Neural cell (in vitro differentiated cells): Measurements from ENCODE around the gene FA2H. TPM values are rescaled to one million over a fixed set of nuclear protein-coding genes. Genes with fewer than 3 reads are reported as not detected.
"Not testable (repeated sequence)": the region's sequence is repeated elsewhere in the genome, so short reads cannot be mapped to it uniquely, and the experiment has no call there.

Experiments used
- H2AFZ ChIP-seq: fragments of 200-600, 300-800 bp; sonication (generic), shearing (Covaris generic); 2 replicates; pipeline ENCODE4 v1.6.0; 2014; ENCODE audit warnings: low read depth, mild to moderate bottlenecking, antibody characterized with exemption, low read length, moderate library complexity
- H3F3A ChIP-seq: fragments of 200-600 bp; shearing (Covaris generic); 2 replicates; pipeline ENCODE4 v1.6.1; 2016; ENCODE audit warnings: mild to moderate bottlenecking, moderate library complexity, mixed read lengths, antibody characterized with exemption, low read length; ENCODE audit not compliant: insufficient read depth, poor library complexity, severe bottlenecking
- H3K27ac ChIP-seq: fragments of 200-600, 300-800 bp; sonication (generic), shearing (Covaris generic); 2 replicates; pipeline ENCODE4 v1.5.1; 2014; ENCODE audit warnings: mild to moderate bottlenecking, low read length, moderate library complexity
- H3K27me3 ChIP-seq: fragments of 300-800, 200-600 bp; sonication (generic), shearing (Covaris generic); 2 replicates; pipeline ENCODE4 v1.6.0; 2014; ENCODE audit warnings: mild to moderate bottlenecking, low read depth, low read length, moderate library complexity; ENCODE audit not compliant: insufficient read depth
- H3K36me3 ChIP-seq: fragments of 300-800, 200-600 bp; sonication (generic), shearing (Covaris generic); 2 replicates; pipeline ENCODE4 v1.5.1; 2014; ENCODE audit warnings: mild to moderate bottlenecking, antibody characterized with exemption, low read length, moderate library complexity; ENCODE audit not compliant: insufficient read depth
- H3K4me2 ChIP-seq: fragments of 300-800, 200-600 bp; sonication (generic), shearing (Covaris generic); 2 replicates; pipeline ENCODE4 v1.6.0; 2014; ENCODE audit warnings: mild to moderate bottlenecking, low read length
- H3K4me3 ChIP-seq: fragments of 300-800, 200-600 bp; sonication (generic), shearing (Covaris generic); 2 replicates; pipeline ENCODE4 v1.5.1; 2014; ENCODE audit warnings: mild to moderate bottlenecking, low read length, moderate library complexity
- H3K79me2 ChIP-seq: fragments of 200-600 bp; shearing (Covaris generic); replicated peaks from 2 replicates; pipeline ENCODE4 v1.6.0; 2014; ENCODE audit warnings: mild to moderate bottlenecking, low read length, moderate library complexity; ENCODE audit not compliant: insufficient read depth
- H3K9ac ChIP-seq: fragments of 300-800, 200-600 bp; sonication (generic), shearing (Covaris generic); 2 replicates; pipeline ENCODE4 v1.6.1; 2016; ENCODE audit warnings: mild to moderate bottlenecking, low read length, mixed read lengths
- H3K9me2 ChIP-seq: fragments of 200-600 bp; shearing (Covaris generic); 2 replicates; pipeline ENCODE4 v1.6.1; 2016; ENCODE audit warnings: mild to moderate bottlenecking, low read length, mixed read lengths; ENCODE audit not compliant: insufficient read depth
- H3K9me3 ChIP-seq: fragments of 200-600, 300-800 bp; sonication (generic), shearing (Covaris generic); 2 replicates; pipeline ENCODE4 v1.6.1; 2016; ENCODE audit warnings: mild to moderate bottlenecking, mixed run types, low read length, moderate library complexity, mixed read lengths
- H4K20me1 ChIP-seq: fragments of 200-600 bp; shearing (Covaris generic); 2 replicates; pipeline ENCODE4 v1.6.1; 2016; ENCODE audit warnings: mild to moderate bottlenecking, mixed run types; ENCODE audit not compliant: insufficient read depth
- CTCF ChIP-seq: fragments of 450-650 bp; IDR thresholded peaks from 2 replicates; pipeline ENCODE4 v1.5.1; 2014; ENCODE audit warnings: antibody characterized with exemption, mild to moderate bottlenecking, moderate library complexity; ENCODE audit not compliant: poor library complexity, severe bottlenecking
- EP300 ChIP-seq: fragments of 450-650 bp; conservative IDR thresholded peaks from 2 replicates; pipeline ENCODE4 v1.6.1; 2014; ENCODE audit warnings: antibody characterized with exemption, mild to moderate bottlenecking, moderate library complexity; ENCODE audit not compliant: poor library complexity, severe bottlenecking
- EZH2 ChIP-seq: fragments of 200-600, 300-800 bp; shearing (Covaris generic), sonication (generic); IDR thresholded peaks from 2 replicates; pipeline ENCODE4 v1.6.1; 2014; ENCODE audit warnings: antibody characterized with exemption, low read length, borderline replicate concordance, mild to moderate bottlenecking; ENCODE audit not compliant: insufficient read depth, poor library complexity, severe bottlenecking
- MXI1 ChIP-seq: fragments of 450-650 bp; conservative IDR thresholded peaks from 2 replicates; pipeline ENCODE4 v1.6.1; 2014; ENCODE audit warnings: antibody characterized with exemption, mild to moderate bottlenecking; ENCODE audit not compliant: poor library complexity, severe bottlenecking
- POLR2AphosphoS5 ChIP-seq: IDR thresholded peaks from 2 replicates; pipeline ENCODE4 v1.6.1; 2012
- RAD21 ChIP-seq: fragments of 450-650 bp; conservative IDR thresholded peaks from 2 replicates; pipeline ENCODE4 v1.6.1; 2014; ENCODE audit warnings: antibody characterized with exemption, mild to moderate bottlenecking, moderate library complexity
- REST ChIP-seq: IDR thresholded peaks from 2 replicates; pipeline ENCODE4 v1.6.1; 2012; ENCODE audit warnings: borderline replicate concordance
- SMC3 ChIP-seq: fragments of 450-650 bp; conservative IDR thresholded peaks from 2 replicates; pipeline ENCODE4 v1.6.1; 2014; ENCODE audit warnings: antibody characterized with exemption, mild to moderate bottlenecking, moderate library complexity; ENCODE audit not compliant: poor library complexity
- TAF1 ChIP-seq: IDR thresholded peaks from 2 replicates; pipeline ENCODE4 v1.6.1; 2012; ENCODE audit warnings: low read depth
- polyA plus RNA-seq: library from polyadenylated mRNA; depleted of rRNA; stranded (reverse); fragments of >200 nt; gene quantifications from 2 replicates; pipeline ENCODE4 v1.2.3, GENCODE V29; 2014

Gene FA2H
- polyA plus RNA-seq, 1 donor from 2014 or later: not detected

- Histone ChIP-seq H3K27me3 (no peaks in the 10 kb centered on the region), H2AFZ (no peak overlapping the region), H3K9ac (no peak overlapping the region), H3F3A (no peaks in the 10 kb centered on the region), H4K20me1 (no peaks in the 10 kb centered on the region), H3K9me3 (no peaks in the 10 kb centered on the region), H3K4me3 (no peak overlapping the region), H3K4me2 (no peak overlapping the region), H3K36me3 (no peaks in the 10 kb centered on the region), H3K79me2 (no peaks in the 10 kb centered on the region), H3K9me2 (no peaks in the 10 kb centered on the region), H3K27ac (no peak overlapping the region)
- TF ChIP-seq TAF1 (no peak), CTCF (peak; percentile 73), MXI1 (no peak), SMC3 (peak; percentile 58), REST (no peak), EZH2 (no peak), RAD21 (peak; percentile 48), POLR2AphosphoS5 (no peak)
Measured at GRCh38 chr16:74813109-74813641, 38.6 kb upstream of the FA2H start.

- no peak for TF ChIP-seq TAF1
- no peak for TF ChIP-seq SMC3
- TF ChIP-seq EP300: no peak
- no peak for TF ChIP-seq RAD21
- Histone ChIP-seq H3F3A (no peaks in the 10 kb centered on the region), H3K27me3 (no peaks in the 10 kb centered on the region), H3K9ac (no peak overlapping the region), H2AFZ (no peak overlapping the region), H4K20me1 (no peaks in the 10 kb centered on the region), H3K36me3 (no peaks in the 10 kb centered on the region), H3K9me3 (no peaks in the 10 kb centered on the region), H3K27ac (no peak overlapping the region), H3K4me3 (no peak overlapping the region), H3K79me2 (no peaks in the 10 kb centered on the region), H3K4me2 (no peak overlapping the region), H3K9me2 (no peaks in the 10 kb centered on the region)
Measured at GRCh38 chr16:74811911-74812310, 37.3 kb upstream of the FA2H start.

DNA sequence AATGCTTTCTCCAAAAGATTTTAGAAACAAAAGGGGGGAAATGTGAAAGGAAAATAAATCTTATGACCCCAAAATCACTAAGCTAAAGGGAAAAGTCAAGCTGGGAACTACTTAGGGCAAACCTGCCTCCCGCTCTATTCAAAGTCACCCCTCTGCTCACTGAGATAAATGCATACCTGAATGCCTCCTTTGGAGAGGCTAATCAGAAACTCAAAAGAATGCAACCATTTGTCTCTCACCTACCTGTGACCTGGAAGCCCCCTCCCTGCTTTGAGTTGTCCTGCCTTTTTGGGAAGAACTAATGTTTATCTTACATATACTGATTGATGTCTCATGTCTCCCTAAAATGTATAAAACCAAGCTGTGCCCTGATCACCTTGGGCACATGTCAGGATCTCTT, 36.6 kb upstream of the FA2H start:
- not testable (repeated sequence) for H3K9ac ChIP-seq, H3K27me3 ChIP-seq, H4K20me1 ChIP-seq, H3K4me2 ChIP-seq, H3K9me2 ChIP-seq, H3K79me2 ChIP-seq, H3K27ac ChIP-seq, H3K36me3 ChIP-seq, H3K4me3 ChIP-seq, H3F3A ChIP-seq, H2AFZ ChIP-seq, H3K9me3 ChIP-seq
